Endodermal cell (in vitro differentiated cells): ENCODE measurements around the gene TEDDM1. TPM values are rescaled to one million over a fixed set of nuclear protein-coding genes. Genes with fewer than 3 reads are reported as not detected.

ENCODE experiments used
- DNase-seq: peaks from one replicate; pipeline ENCODE4 v3.0.0-alpha.2; 2017
- H3K27ac ChIP-seq: 2 replicates; pipeline ENCODE4 v1.5.1; 2013; ENCODE audit warnings: mild to moderate bottlenecking, low read depth, low read length, moderate library complexity
- H3K27me3 ChIP-seq: 2 replicates; pipeline ENCODE4 v1.6.1; 2013; ENCODE audit warnings: mild to moderate bottlenecking, low read length, moderate library complexity; ENCODE audit not compliant: insufficient read depth, control insufficient read depth, poor library complexity, severe bottlenecking
- H3K36me3 ChIP-seq: 2 replicates; pipeline ENCODE4 v1.7.0; 2013; ENCODE audit warnings: mild to moderate bottlenecking, low read length, moderate library complexity; ENCODE audit not compliant: control insufficient read depth, insufficient read depth
- H3K4me1 ChIP-seq: one replicate; pipeline ENCODE4 v1.7.0; 2013; ENCODE audit warnings: low read length; ENCODE audit not compliant: control insufficient read depth, insufficient read depth
- H3K4me3 ChIP-seq: 2 replicates; pipeline ENCODE4 v1.5.1; 2013; ENCODE audit warnings: mild to moderate bottlenecking, low read length, moderate library complexity
- H3K9ac ChIP-seq: 2 replicates; pipeline ENCODE4 v1.6.1; 2013; ENCODE audit warnings: mild to moderate bottlenecking, low read length, moderate library complexity; ENCODE audit not compliant: poor library complexity, severe bottlenecking; ENCODE audit errors: extremely low read depth
- H3K9me3 ChIP-seq: 2 replicates; pipeline ENCODE4 v1.6.1; 2013; ENCODE audit warnings: mild to moderate bottlenecking, low read length, moderate library complexity; ENCODE audit not compliant: control insufficient read depth
- H3K27ac Mint-ChIP-seq: 2 replicates; pipeline ENCODE4 v1.8.0; 2020; ENCODE audit warnings: mixed read lengths
- H3K27me3 Mint-ChIP-seq: 2 replicates; pipeline ENCODE4 v1.8.0; 2021; ENCODE audit warnings: mild to moderate bottlenecking, mixed read lengths; ENCODE audit not compliant: insufficient read depth
- H3K36me3 Mint-ChIP-seq: 2 replicates; pipeline ENCODE4 v1.8.0; 2020; ENCODE audit warnings: low read depth, mixed read lengths
- H3K4me1 Mint-ChIP-seq: 2 replicates; pipeline ENCODE4 v1.8.0; 2020; ENCODE audit warnings: mixed read lengths
- H3K4me3 Mint-ChIP-seq: 2 replicates; pipeline ENCODE4 v1.8.0; 2020; ENCODE audit warnings: mild to moderate bottlenecking, moderate library complexity, mixed read lengths
- H3K9me3 Mint-ChIP-seq: 2 replicates; pipeline ENCODE4 v1.8.0; 2020; ENCODE audit warnings: mild to moderate bottlenecking, mixed read lengths
- CTCF ChIP-seq: fragments of 200-600 bp; sonication (generic); conservative IDR thresholded peaks from 2 replicates; pipeline ENCODE4 v1.5.0; 2021; ENCODE audit warnings: antibody characterized with exemption, mild to moderate bottlenecking
- WGBS, 2 experiments: methylation state at CpG; one replicate each; pipeline versions ENCODE4 v1.1.5 to v1.1.7; 2013; ENCODE audit warnings: missing lambda C conversion rate in 2 of 2, mixed read lengths in 1 of 2; ENCODE audit not compliant: insufficient coverage in 1 of 2, insufficient read length in 1 of 2; 5-methylcytosine and 5-hydroxymethylcytosine counted together
- total RNA-seq, 2 donors: library from RNA; stranded (reverse); fragmentation: NEBNext Ultra II Directional in 1 of 2; extraction: Animal tissue kit (Norgen Biotek cat#: 25700) in 1 of 2; gene quantifications; 2 replicates in 1 of 2; 3 replicates in 1 of 2; pipeline ENCODE4 v1.2.1, GENCODE V29; 2021

The TEDDM1 gene
- total RNA-seq, 2 donors from 2014 or later, result not detected

- Histone ChIP-seq H3K4me3 (no peak overlapping the region), H3K36me3 (no peaks in the 10 kb centered on the region), H3K27me3 (peaks cover 5% of the 10 kb centered on the region), H3K4me1 (no peaks in the 10 kb centered on the region), H3K9me3 (peaks cover 13% of the 10 kb centered on the region), H3K27ac (no peak overlapping the region), H3K9ac (no peak overlapping the region)
- DNase-seq, result no peak
- peaks cover 34% of the 10 kb centered on the region for H3K9me3 Mint-ChIP-seq
- peaks cover 1% of the 10 kb centered on the region for H3K27me3 Mint-ChIP-seq
- no peak for TF ChIP-seq CTCF
- H3K4me1 Mint-ChIP-seq, result peaks cover 6% of the 10 kb centered on the region
- WGBS, 2 experiments, result 99 to 100% methylated on average over 2 to 3 of the region's 3 CpGs
- H3K4me3 Mint-ChIP-seq, result no peak overlapping the region
- no peak overlapping the region for H3K27ac Mint-ChIP-seq
- peaks cover 3% of the 10 kb centered on the region for H3K36me3 Mint-ChIP-seq
Observed at GRCh38 chr1:182441719-182442118, 41.3 kb upstream of the TEDDM1 start.

GRCh38 chr1:182438326-182438725, 37.9 kb upstream of the TEDDM1 start:
- Mint-ChIP-seq H3K36me3 (peaks cover 3% of the 10 kb centered on the region), H3K27ac (no peak overlapping the region), H3K9me3 (peaks cover 34% of the 10 kb centered on the region), H3K4me3 (no peak overlapping the region), H3K4me1 (peaks cover 5% of the 10 kb centered on the region), H3K27me3 (peaks cover 1% of the 10 kb centered on the region)
- H3K4me1 ChIP-seq, result no peaks in the 10 kb centered on the region
- no peak for DNase-seq
- H3K36me3 ChIP-seq, result no peaks in the 10 kb centered on the region
- H3K4me3 ChIP-seq, result no peak overlapping the region
- peaks cover 5% of the 10 kb centered on the region for H3K27me3 ChIP-seq
- no peak overlapping the region for H3K9ac ChIP-seq
- no peak for TF ChIP-seq CTCF
- H3K9me3 ChIP-seq, result peaks cover 13% of the 10 kb centered on the region
- H3K27ac ChIP-seq, result no peak overlapping the region
- WGBS, 2 experiments, result 91 to 100% methylated on average over 1 of the region's 1 CpG

GRCh38 chr1:182433580-182433979, 33.1 kb upstream of the TEDDM1 start:
- H3K27ac Mint-ChIP-seq, result no peak overlapping the region
- peaks cover 3% of the 10 kb centered on the region for H3K36me3 Mint-ChIP-seq
- WGBS, 2 experiments, result 93% methylated on average over 1 of the region's 1 CpG; no CpG with 5 or more reads in 1 of the 2 experiments
- peaks cover 19% of the 10 kb centered on the region for H3K9me3 Mint-ChIP-seq
- no peak for DNase-seq
- peaks cover 9% of the 10 kb centered on the region for H3K9me3 ChIP-seq
- H3K36me3 ChIP-seq, result no peaks in the 10 kb centered on the region
- no peak overlapping the region for H3K27ac ChIP-seq
- H3K9ac ChIP-seq, result no peak overlapping the region
- H3K4me1 ChIP-seq, result no peaks in the 10 kb centered on the region
- H3K4me1 Mint-ChIP-seq, result peaks cover 10% of the 10 kb centered on the region
- TF ChIP-seq CTCF, result no peak
- H3K27me3 Mint-ChIP-seq, result no peaks in the 10 kb centered on the region
- H3K4me3 ChIP-seq, result no peak overlapping the region
- no peaks in the 10 kb centered on the region for H3K27me3 ChIP-seq
- no peak overlapping the region for H3K4me3 Mint-ChIP-seq
